Muscle layer of duodenum (tissue), 2 donors: ENCODE results near the gene KLHL14.
A peak's percentile ranks its signal among the peaks of the same experiment; 100 is the strongest.

ENCODE experiments used
- H3K27ac ChIP-seq: one replicate; pipeline ENCODE4 v1.7.0; 2013; ENCODE audit warnings: mild to moderate bottlenecking, low read length
- H3K27me3 ChIP-seq: one replicate; pipeline ENCODE4 v1.7.0; 2013; ENCODE audit warnings: low read depth, mild to moderate bottlenecking, control low read depth, low read length
- H3K36me3 ChIP-seq, 2 donors: one replicate each; pipeline ENCODE4 v1.7.0; 2013; ENCODE audit warnings: low read length in 2 of 2, control low read depth in 1 of 2, mild to moderate bottlenecking in 1 of 2; ENCODE audit not compliant: insufficient read depth in 2 of 2, control insufficient read depth in 1 of 2
- H3K4me1 ChIP-seq, 2 donors: one replicate each; pipeline ENCODE4 v1.7.0; 2013; ENCODE audit warnings: low read length in 2 of 2, mild to moderate bottlenecking in 2 of 2, control low read depth in 1 of 2, moderate library complexity in 1 of 2; ENCODE audit not compliant: insufficient read depth in 2 of 2, control insufficient read depth in 1 of 2
- H3K4me3 ChIP-seq, 2 donors: one replicate each; pipeline ENCODE4 v1.7.0; 2013; ENCODE audit warnings: low read length in 2 of 2, low read depth in 1 of 2, mild to moderate bottlenecking in 1 of 2
- H3K9me3 ChIP-seq, 2 donors: one replicate each; pipeline ENCODE4 v1.7.0; 2013; ENCODE audit warnings: low read length in 2 of 2, control low read depth in 1 of 2, mild to moderate bottlenecking in 1 of 2; ENCODE audit not compliant: control insufficient read depth in 1 of 2
- donor health status: healthy.

Gene KLHL14

GRCh38 chr18:32769586-32770053, 3.2 kb downstream of the KLHL14 start:
- Histone ChIP-seq H3K27ac (no peak overlapping the region), H3K4me3 (peak overlapping the region in 1 of 2 donors; percentile 73), H3K27me3 (peaks cover 24% of the 10 kb centered on the region), H3K9me3 (no peaks in the 10 kb centered on the region), H3K4me1 (peaks cover 0 to 25% of the 10 kb centered on the region in 2 donors), H3K36me3 (no peaks in the 10 kb centered on the region)

- H3K9me3 ChIP-seq: no peaks in the 10 kb centered on the region
- H3K4me1 ChIP-seq: peaks cover 0 to 25% of the 10 kb centered on the region in 2 donors
- H3K4me3 ChIP-seq: no peak overlapping the region
- no peak overlapping the region for H3K27ac ChIP-seq
- H3K27me3 ChIP-seq: peaks cover 24% of the 10 kb centered on the region
- no peaks in the 10 kb centered on the region for H3K36me3 ChIP-seq
Measured at GRCh38 chr18:32769071-32769585, 3.7 kb downstream of the KLHL14 start.

- Histone ChIP-seq H3K27me3 (peaks cover 18% of the 10 kb centered on the region), H3K4me3 (no peak overlapping the region), H3K36me3 (no peaks in the 10 kb centered on the region), H3K9me3 (no peaks in the 10 kb centered on the region), H3K4me1 (peaks cover 0 to 21% of the 10 kb centered on the region in 2 donors), H3K27ac (no peak overlapping the region)
Measured at GRCh38 chr18:32767400-32767799, 5.4 kb downstream of the KLHL14 start.

- Histone ChIP-seq H3K36me3 (no peaks in the 10 kb centered on the region), H3K27me3 (peaks cover 6% of the 10 kb centered on the region), H3K4me1 (peaks cover 0 to 2% of the 10 kb centered on the region in 2 donors), H3K27ac (no peak overlapping the region), H3K9me3 (no peaks in the 10 kb centered on the region), H3K4me3 (no peak overlapping the region)
Measured at GRCh38 chr18:32764611-32765244, 8.1 kb downstream of the KLHL14 start.

- Histone ChIP-seq H3K9me3 (no peaks in the 10 kb centered on the region), H3K4me3 (no peak overlapping the region), H3K27ac (no peak overlapping the region), H3K4me1 (no peaks in the 10 kb centered on the region), H3K36me3 (no peaks in the 10 kb centered on the region), H3K27me3 (no peaks in the 10 kb centered on the region)
Measured at GRCh38 chr18:32763293-32763692, 9.5 kb downstream of the KLHL14 start.

GRCh38 chr18:32761231-32761630, 11.6 kb downstream of the KLHL14 start:
- no peaks in the 10 kb centered on the region for H3K36me3 ChIP-seq
- H3K9me3 ChIP-seq: no peaks in the 10 kb centered on the region
- H3K4me3 ChIP-seq: no peak overlapping the region
- H3K27me3 ChIP-seq: no peaks in the 10 kb centered on the region
- H3K27ac ChIP-seq: no peak overlapping the region
- H3K4me1 ChIP-seq: no peaks in the 10 kb centered on the region

- Histone ChIP-seq H3K27ac (no peak overlapping the region), H3K9me3 (peaks cover 0 to 2% of the 10 kb centered on the region in 2 donors), H3K36me3 (no peaks in the 10 kb centered on the region), H3K4me3 (no peak overlapping the region), H3K4me1 (no peaks in the 10 kb centered on the region), H3K27me3 (no peaks in the 10 kb centered on the region)
Measured at GRCh38 chr18:32760391-32760790, 12.4 kb downstream of the KLHL14 start.

- H3K36me3 ChIP-seq: no peaks in the 10 kb centered on the region
- no peaks in the 10 kb centered on the region for H3K4me1 ChIP-seq
- no peak overlapping the region for H3K4me3 ChIP-seq
- H3K9me3 ChIP-seq: peaks cover 0 to 2% of the 10 kb centered on the region in 2 donors
- no peak overlapping the region for H3K27ac ChIP-seq
- no peaks in the 10 kb centered on the region for H3K27me3 ChIP-seq
Measured at GRCh38 chr18:32759611-32760167, 13.1 kb downstream of the KLHL14 start.

- no peak overlapping the region for H3K4me3 ChIP-seq
- H3K4me1 ChIP-seq: no peaks in the 10 kb centered on the region
- no peak overlapping the region for H3K27ac ChIP-seq
- no peaks in the 10 kb centered on the region for H3K27me3 ChIP-seq
- H3K9me3 ChIP-seq: peaks cover 0 to 2% of the 10 kb centered on the region in 2 donors
- H3K36me3 ChIP-seq: no peaks in the 10 kb centered on the region
Measured at GRCh38 chr18:32754508-32755263, 18.1 kb downstream of the KLHL14 start.

- no peaks in the 10 kb centered on the region for H3K36me3 ChIP-seq
- H3K27me3 ChIP-seq: no peaks in the 10 kb centered on the region
- no peaks in the 10 kb centered on the region for H3K4me1 ChIP-seq
- no peak overlapping the region for H3K4me3 ChIP-seq
- peaks cover 0 to 2% of the 10 kb centered on the region in 2 donors for H3K9me3 ChIP-seq
- H3K27ac ChIP-seq: no peak overlapping the region
Measured at GRCh38 chr18:32753656-32754260, 19.1 kb downstream of the KLHL14 start.

GRCh38 chr18:32750328-32750727, 22.5 kb downstream of the KLHL14 start:
- H3K36me3 ChIP-seq: no peaks in the 10 kb centered on the region
- no peak overlapping the region for H3K4me3 ChIP-seq
- no peaks in the 10 kb centered on the region for H3K27me3 ChIP-seq
- H3K9me3 ChIP-seq: no peaks in the 10 kb centered on the region
- no peaks in the 10 kb centered on the region for H3K4me1 ChIP-seq
- no peak overlapping the region for H3K27ac ChIP-seq
